HL-60 (cell line): ENCODE data around the gene DMGDH.

Experiments used
- DNase-seq, 2 experiments: peaks; one replicate each; pipeline ENCODE4 v3.0.0-alpha.2; 2010 to 2020; ENCODE audit warnings: low read depth in 1 of 2, low spot score in 1 of 2
- H3K27ac ChIP-seq: fragments of 250-450 bp; sonication (Bioruptor Pico); replicated peaks from 2 replicates; pipeline ENCODE4 v1.5.1; 2020; ENCODE audit warnings: mild to moderate bottlenecking, moderate library complexity
- H3K27me3 ChIP-seq: fragments of 250-450 bp; sonication (Bioruptor Pico); 2 replicates; pipeline ENCODE4 v1.5.1; 2021; ENCODE audit warnings: mild to moderate bottlenecking, moderate library complexity; ENCODE audit not compliant: insufficient read depth, poor library complexity, severe bottlenecking
- H3K4me3 ChIP-seq: replicated peaks from 2 replicates; pipeline ENCODE4 v1.5.1; 2011; ENCODE audit warnings: mild to moderate bottlenecking, control low read depth, low read length; ENCODE audit not compliant: insufficient read depth
- GABPA ChIP-seq: IDR thresholded peaks from 2 replicates; pipeline ENCODE4 v1.6.1; 2012; ENCODE audit warnings: low read depth
- POLR2AphosphoS5 ChIP-seq: IDR thresholded peaks from 2 replicates; pipeline ENCODE4 v1.6.1; 2012; ENCODE audit warnings: low read depth
- SPI1 ChIP-seq: IDR thresholded peaks from 2 replicates; pipeline ENCODE4 v1.6.1; 2012; ENCODE audit warnings: low read depth, mild to moderate bottlenecking, borderline replicate concordance
- TF ChIP-seq, protein P1 (sequence below): IDR thresholded peaks from 2 replicates; pipeline ENCODE4 v1.6.1; 2012; ENCODE audit warnings: low read depth; ENCODE audit not compliant: insufficient replicate concordance
- TF ChIP-seq, protein P2 (sequence below): IDR thresholded peaks from one replicate; pipeline ENCODE4 v1.5.1; 2011; ENCODE audit warnings: low read length, control low read depth, inconsistent platforms; ENCODE audit not compliant: insufficient read depth

DMGDH gene

DNA sequence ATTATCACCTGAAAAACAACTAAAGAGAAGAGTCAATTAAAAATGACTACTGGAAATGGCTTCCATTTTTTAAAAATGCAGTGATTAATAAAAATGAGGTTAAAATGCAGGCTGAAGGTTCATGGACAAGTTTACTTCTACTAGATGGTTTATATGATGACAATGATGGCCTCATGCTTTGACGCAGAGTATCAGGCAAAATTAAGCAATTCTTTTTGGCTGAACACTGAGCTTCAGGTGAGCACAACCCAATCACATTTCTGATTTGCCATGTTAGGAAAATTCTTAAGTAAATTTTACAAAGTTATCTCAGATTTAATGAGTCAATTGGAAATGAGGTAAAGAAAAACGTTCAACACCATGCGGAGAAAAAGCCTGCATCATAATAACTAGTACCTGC is 22.3 kb downstream of the DMGDH start:
- Histone ChIP-seq H3K27me3 (no peaks in the 10 kb centered on the region), H3K27ac (no peak overlapping the region), H3K4me3 (no peak overlapping the region)
- TF ChIP-seq SPI1, result no peak
- no peak for TF ChIP-seq GABPA
- TF ChIP-seq, protein P1, sequence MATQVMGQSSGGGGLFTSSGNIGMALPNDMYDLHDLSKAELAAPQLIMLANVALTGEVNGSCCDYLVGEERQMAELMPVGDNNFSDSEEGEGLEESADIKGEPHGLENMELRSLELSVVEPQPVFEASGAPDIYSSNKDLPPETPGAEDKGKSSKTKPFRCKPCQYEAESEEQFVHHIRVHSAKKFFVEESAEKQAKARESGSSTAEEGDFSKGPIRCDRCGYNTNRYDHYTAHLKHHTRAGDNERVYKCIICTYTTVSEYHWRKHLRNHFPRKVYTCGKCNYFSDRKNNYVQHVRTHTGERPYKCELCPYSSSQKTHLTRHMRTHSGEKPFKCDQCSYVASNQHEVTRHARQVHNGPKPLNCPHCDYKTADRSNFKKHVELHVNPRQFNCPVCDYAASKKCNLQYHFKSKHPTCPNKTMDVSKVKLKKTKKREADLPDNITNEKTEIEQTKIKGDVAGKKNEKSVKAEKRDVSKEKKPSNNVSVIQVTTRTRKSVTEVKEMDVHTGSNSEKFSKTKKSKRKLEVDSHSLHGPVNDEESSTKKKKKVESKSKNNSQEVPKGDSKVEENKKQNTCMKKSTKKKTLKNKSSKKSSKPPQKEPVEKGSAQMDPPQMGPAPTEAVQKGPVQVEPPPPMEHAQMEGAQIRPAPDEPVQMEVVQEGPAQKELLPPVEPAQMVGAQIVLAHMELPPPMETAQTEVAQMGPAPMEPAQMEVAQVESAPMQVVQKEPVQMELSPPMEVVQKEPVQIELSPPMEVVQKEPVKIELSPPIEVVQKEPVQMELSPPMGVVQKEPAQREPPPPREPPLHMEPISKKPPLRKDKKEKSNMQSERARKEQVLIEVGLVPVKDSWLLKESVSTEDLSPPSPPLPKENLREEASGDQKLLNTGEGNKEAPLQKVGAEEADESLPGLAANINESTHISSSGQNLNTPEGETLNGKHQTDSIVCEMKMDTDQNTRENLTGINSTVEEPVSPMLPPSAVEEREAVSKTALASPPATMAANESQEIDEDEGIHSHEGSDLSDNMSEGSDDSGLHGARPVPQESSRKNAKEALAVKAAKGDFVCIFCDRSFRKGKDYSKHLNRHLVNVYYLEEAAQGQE, result no peak
- TF ChIP-seq, protein P2, sequence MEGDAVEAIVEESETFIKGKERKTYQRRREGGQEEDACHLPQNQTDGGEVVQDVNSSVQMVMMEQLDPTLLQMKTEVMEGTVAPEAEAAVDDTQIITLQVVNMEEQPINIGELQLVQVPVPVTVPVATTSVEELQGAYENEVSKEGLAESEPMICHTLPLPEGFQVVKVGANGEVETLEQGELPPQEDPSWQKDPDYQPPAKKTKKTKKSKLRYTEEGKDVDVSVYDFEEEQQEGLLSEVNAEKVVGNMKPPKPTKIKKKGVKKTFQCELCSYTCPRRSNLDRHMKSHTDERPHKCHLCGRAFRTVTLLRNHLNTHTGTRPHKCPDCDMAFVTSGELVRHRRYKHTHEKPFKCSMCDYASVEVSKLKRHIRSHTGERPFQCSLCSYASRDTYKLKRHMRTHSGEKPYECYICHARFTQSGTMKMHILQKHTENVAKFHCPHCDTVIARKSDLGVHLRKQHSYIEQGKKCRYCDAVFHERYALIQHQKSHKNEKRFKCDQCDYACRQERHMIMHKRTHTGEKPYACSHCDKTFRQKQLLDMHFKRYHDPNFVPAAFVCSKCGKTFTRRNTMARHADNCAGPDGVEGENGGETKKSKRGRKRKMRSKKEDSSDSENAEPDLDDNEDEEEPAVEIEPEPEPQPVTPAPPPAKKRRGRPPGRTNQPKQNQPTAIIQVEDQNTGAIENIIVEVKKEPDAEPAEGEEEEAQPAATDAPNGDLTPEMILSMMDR, result no peak
- no peak for TF ChIP-seq POLR2AphosphoS5
- DNase-seq, result no peak

DNA sequence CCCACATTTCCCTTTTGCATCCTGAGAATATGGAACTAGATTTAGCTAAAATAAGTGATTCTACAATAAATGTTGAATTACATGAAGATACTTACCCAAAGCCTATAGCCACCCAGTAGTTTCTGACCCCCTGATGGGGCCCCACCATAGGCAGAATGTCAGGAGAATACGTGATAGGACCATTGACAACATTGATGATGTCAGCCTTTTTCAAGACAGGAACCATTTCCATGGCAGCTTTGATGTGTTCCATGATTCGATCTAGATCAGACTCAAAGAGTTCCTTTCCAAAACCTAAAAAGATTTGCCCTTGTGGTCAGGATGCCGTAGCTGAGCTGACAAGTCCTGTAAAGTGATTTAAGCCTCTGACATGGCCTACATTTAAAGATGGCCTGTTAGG is 27.3 kb downstream of the DMGDH start:
- TF ChIP-seq SPI1, result no peak
- no peak for TF ChIP-seq POLR2AphosphoS5
- TF ChIP-seq, protein P1, result no peak
- no peak for TF ChIP-seq GABPA
- TF ChIP-seq, protein P2, result no peak

DNA sequence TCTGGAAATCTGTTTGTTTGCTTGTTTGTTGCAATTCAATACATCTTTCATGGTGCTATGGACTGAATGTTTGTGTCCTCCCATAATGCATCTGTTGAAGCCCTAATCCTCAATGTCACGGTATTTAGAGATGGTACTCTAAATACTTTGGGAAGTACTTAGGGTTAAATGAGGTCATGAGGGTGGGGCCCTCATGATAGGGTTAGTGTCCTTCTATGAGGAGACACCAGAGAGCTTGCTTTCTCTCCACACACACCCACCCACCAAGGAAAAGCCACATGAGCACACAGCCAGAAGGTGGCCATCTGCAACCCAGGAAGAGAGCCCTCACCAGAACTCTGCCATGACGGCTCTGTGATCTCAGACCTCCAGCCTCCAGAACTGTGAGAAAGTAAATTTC is 32.7 kb downstream of the DMGDH start:
- DNase-seq, result no peak
- no peak overlapping the region for H3K4me3 ChIP-seq
- no peak overlapping the region for H3K27ac ChIP-seq
- no peaks in the 10 kb centered on the region for H3K27me3 ChIP-seq
- TF ChIP-seq SPI1, result no peak
- TF ChIP-seq, protein P1, result no peak
- TF ChIP-seq POLR2AphosphoS5, result no peak
- TF ChIP-seq GABPA, result no peak
- TF ChIP-seq, protein P2, result no peak

More for the DNA sequence above, 27.3 kb downstream of the DMGDH start:
- Histone ChIP-seq H3K27me3 (no peaks in the 10 kb centered on the region), H3K4me3 (no peak overlapping the region), H3K27ac (no peak overlapping the region)
- DNase-seq, result no peak
